ENCODE measurements around the gene STPG2. TPM values are rescaled to one million over a fixed set of nuclear protein-coding genes. Genes with fewer than 3 reads are reported as not detected.

Gene STPG2
- total RNA-seq, 1 donor, result under 0.01 TPM

DNA sequence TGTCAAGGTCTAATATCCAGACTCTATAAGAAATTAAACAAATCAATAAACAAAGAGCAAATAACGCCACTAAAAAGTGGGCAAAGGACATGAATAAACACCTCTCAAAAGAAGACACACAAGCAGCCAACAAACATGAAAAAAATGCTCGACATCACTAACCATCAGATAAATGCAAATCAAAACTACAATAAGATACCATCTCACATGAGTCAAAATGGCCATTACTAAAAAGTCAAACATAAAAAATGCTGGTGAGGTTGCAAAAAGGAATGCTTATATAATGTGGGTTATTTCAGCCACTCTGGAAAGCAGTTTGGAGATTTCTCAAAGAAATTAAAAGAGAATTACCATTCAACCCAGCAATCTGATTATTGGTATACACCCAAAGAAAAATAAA lies 481.1 kb downstream of the STPG2 start:
- Histone ChIP-seq H3K4me1 (ENCODE audit: insufficient read depth, low read length) (no peaks in the 10 kb centered on the region), H4K20me1 (ENCODE audit: insufficient read depth, low read length) (no peaks in the 10 kb centered on the region), H3K4me2 (ENCODE audit: insufficient read depth, low read length) (no peak overlapping the region), H3K36me3 (ENCODE audit: insufficient read depth, low read length) (no peaks in the 10 kb centered on the region), H3K27me3 (ENCODE audit: insufficient read depth, low read length) (no peaks in the 10 kb centered on the region), H3K4me3 (ENCODE audit: insufficient read depth, low read length) (no peak overlapping the region), H3K27ac (ENCODE audit: low read depth, low read length) (no peak overlapping the region), H3K9me3 (ENCODE audit: low read depth, low read length) (no peaks in the 10 kb centered on the region), H3K79me2 (ENCODE audit: insufficient read depth, low read length) (no peaks in the 10 kb centered on the region), H2AFZ (ENCODE audit: low read length) (no peak overlapping the region)
- no peak for DNase-seq (ENCODE audit: insufficient read length, low spot score, missing footprints)
- TF ChIP-seq, protein P1, sequence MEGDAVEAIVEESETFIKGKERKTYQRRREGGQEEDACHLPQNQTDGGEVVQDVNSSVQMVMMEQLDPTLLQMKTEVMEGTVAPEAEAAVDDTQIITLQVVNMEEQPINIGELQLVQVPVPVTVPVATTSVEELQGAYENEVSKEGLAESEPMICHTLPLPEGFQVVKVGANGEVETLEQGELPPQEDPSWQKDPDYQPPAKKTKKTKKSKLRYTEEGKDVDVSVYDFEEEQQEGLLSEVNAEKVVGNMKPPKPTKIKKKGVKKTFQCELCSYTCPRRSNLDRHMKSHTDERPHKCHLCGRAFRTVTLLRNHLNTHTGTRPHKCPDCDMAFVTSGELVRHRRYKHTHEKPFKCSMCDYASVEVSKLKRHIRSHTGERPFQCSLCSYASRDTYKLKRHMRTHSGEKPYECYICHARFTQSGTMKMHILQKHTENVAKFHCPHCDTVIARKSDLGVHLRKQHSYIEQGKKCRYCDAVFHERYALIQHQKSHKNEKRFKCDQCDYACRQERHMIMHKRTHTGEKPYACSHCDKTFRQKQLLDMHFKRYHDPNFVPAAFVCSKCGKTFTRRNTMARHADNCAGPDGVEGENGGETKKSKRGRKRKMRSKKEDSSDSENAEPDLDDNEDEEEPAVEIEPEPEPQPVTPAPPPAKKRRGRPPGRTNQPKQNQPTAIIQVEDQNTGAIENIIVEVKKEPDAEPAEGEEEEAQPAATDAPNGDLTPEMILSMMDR (IDR thresholded peaks at IDR 0.05; ENCODE audit: extremely low read depth, low read depth, low read length), result no peak

DNA sequence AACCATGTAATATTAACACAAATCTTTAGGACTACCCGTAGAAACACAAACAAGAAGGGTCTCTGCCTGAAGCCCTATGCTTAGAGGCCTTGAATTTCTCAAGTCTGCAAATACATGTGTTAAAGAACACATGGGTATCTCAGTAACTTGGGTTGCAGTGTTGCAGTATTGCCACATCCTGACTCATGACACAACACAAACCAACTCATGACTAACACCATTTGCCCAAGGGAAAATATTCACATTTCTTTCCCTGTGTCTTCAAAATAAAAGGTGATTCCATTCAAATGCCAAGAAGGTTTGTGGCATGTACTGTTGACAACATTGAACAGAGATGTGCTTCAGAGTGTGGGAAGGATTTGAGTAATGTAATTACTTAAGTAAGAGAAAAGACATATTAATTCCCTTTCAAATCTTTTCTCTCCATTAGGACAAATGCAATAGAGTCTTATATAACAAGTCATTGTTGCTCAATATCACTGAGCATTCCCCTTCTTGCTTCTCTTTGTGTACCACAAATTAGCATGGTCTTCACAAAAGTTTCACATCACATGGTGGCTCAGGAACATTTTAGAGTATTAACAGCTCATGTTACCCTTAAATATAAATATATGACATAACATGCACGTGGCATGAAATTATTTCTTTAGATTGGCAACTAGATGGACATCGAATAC lies 487.1 kb downstream of the STPG2 start:
- TF ChIP-seq, protein P1 (IDR thresholded peaks at IDR 0.05; ENCODE audit: extremely low read depth, low read depth, low read length), result no peak
- H3K4me1 ChIP-seq (ENCODE audit: insufficient read depth, low read length), result no peaks in the 10 kb centered on the region
- no peak for DNase-seq (ENCODE audit: insufficient read length, low spot score, missing footprints)
- H2AFZ ChIP-seq (ENCODE audit: low read length), result no peak overlapping the region
- no peak overlapping the region for H3K4me2 ChIP-seq (ENCODE audit: insufficient read depth, low read length)
- H4K20me1 ChIP-seq (ENCODE audit: insufficient read depth, low read length), result no peaks in the 10 kb centered on the region
- H3K36me3 ChIP-seq (ENCODE audit: insufficient read depth, low read length), result no peaks in the 10 kb centered on the region
- H3K27ac ChIP-seq (ENCODE audit: low read depth, low read length), result no peak overlapping the region
- no peaks in the 10 kb centered on the region for H3K9me3 ChIP-seq (ENCODE audit: low read depth, low read length)
- H3K4me3 ChIP-seq (ENCODE audit: insufficient read depth, low read length), result no peak overlapping the region
- no peaks in the 10 kb centered on the region for H3K27me3 ChIP-seq (ENCODE audit: insufficient read depth, low read length)
- no peaks in the 10 kb centered on the region for H3K79me2 ChIP-seq (ENCODE audit: insufficient read depth, low read length)

DNA sequence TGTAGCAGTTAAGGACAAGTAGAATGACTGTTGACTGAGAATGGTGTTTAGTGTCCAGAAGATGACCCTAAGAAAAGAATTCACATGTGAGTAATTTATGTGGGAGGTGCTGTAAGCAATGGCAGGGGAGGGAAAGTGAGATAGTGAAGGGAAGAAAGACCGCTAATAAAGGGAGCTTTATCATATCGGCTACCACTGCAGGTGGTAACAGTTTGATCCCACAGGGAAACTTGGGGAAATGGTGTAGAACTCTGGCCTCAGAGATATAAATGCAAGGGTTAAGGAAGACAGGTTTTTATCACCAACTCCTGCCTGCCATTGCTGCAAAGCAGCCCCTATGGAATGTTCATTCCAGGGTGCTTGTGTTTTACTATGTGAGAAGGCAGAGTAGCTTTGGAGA lies 489.6 kb downstream of the STPG2 start:
- DNase-seq (ENCODE audit: insufficient read length, low spot score, missing footprints), result no peak
- no peak overlapping the region for H3K27ac ChIP-seq (ENCODE audit: low read depth, low read length)
- TF ChIP-seq, protein P1 (IDR thresholded peaks at IDR 0.05; ENCODE audit: extremely low read depth, low read depth, low read length), result no peak

DNA sequence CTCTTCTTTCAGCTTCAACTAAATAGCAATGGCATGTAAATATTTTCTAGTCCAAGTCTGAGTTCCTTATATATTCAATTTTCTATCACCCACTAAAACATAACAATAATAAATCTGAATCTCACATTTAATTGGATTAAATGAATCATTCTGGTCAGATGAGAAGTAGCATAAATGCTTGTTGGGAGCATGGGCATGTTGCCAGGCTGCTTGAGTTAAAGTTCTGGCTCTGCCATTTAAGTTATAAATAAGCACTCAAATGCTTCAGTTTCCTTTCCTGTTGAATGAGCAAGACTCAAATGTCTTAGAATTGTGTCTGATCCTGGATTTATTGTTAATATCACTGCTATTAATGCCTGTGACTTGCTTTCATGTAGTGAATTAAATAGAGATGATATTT lies 496.3 kb downstream of the STPG2 start:
- H3K4me2 ChIP-seq (ENCODE audit: insufficient read depth, low read length), result no peak overlapping the region
- H3K79me2 ChIP-seq (ENCODE audit: insufficient read depth, low read length), result no peaks in the 10 kb centered on the region
- H3K9me3 ChIP-seq (ENCODE audit: low read depth, low read length), result peaks cover 2% of the 10 kb centered on the region
- H4K20me1 ChIP-seq (ENCODE audit: insufficient read depth, low read length), result no peaks in the 10 kb centered on the region
- H3K36me3 ChIP-seq (ENCODE audit: insufficient read depth, low read length), result no peaks in the 10 kb centered on the region
- H3K27ac ChIP-seq (ENCODE audit: low read depth, low read length), result no peak overlapping the region
- H3K27me3 ChIP-seq (ENCODE audit: insufficient read depth, low read length), result no peaks in the 10 kb centered on the region
- no peaks in the 10 kb centered on the region for H3K4me1 ChIP-seq (ENCODE audit: insufficient read depth, low read length)
- H3K4me3 ChIP-seq (ENCODE audit: insufficient read depth, low read length), result no peak overlapping the region
- TF ChIP-seq, protein P1 (IDR thresholded peaks at IDR 0.05; ENCODE audit: extremely low read depth, low read depth, low read length), result no peak
- no peak for DNase-seq (ENCODE audit: insufficient read length, low spot score, missing footprints)
- H2AFZ ChIP-seq (ENCODE audit: low read length), result no peak overlapping the region

More for the DNA sequence above, 489.6 kb downstream of the STPG2 start:
- Histone ChIP-seq H3K4me3 (ENCODE audit: insufficient read depth, low read length) (no peak overlapping the region), H4K20me1 (ENCODE audit: insufficient read depth, low read length) (no peaks in the 10 kb centered on the region), H3K4me1 (ENCODE audit: insufficient read depth, low read length) (no peaks in the 10 kb centered on the region), H3K27me3 (ENCODE audit: insufficient read depth, low read length) (no peaks in the 10 kb centered on the region), H3K79me2 (ENCODE audit: insufficient read depth, low read length) (no peaks in the 10 kb centered on the region), H3K9me3 (ENCODE audit: low read depth, low read length) (no peaks in the 10 kb centered on the region), H2AFZ (ENCODE audit: low read length) (no peak overlapping the region), H3K4me2 (ENCODE audit: insufficient read depth, low read length) (no peak overlapping the region), H3K36me3 (ENCODE audit: insufficient read depth, low read length) (no peaks in the 10 kb centered on the region)

Data from osteoblast (primary cell).